Parietal lobe (tissue), 1 donor: ENCODE results near the gene PCDHA10. TPM values are rescaled to one million over a fixed set of nuclear protein-coding genes. Genes with fewer than 3 reads are reported as not detected.

Source experiments
- total RNA-seq: library from RNA; depleted of rRNA; stranded (reverse); fragments of >200 nt; gene quantifications from one replicate; pipeline ENCODE4 v1.2.3, GENCODE V29; 2014

PCDHA10 gene
- total RNA-seq, 1 donor from 2014 or later, result 42.3 TPM

Other genes starting within 250 kb of the PCDHA10 start
- 3.8 TPM for gene CD14, start 222.7 kb upstream of the PCDHA10 start, total RNA-seq
- gene TMCO6, start 216.4 kb upstream of the PCDHA10 start, total RNA-seq, result 18.2 TPM
- gene NDUFA2, start 208.3 kb upstream of the PCDHA10 start, total RNA-seq, result 24.4 TPM
- gene IK, start 208.1 kb upstream of the PCDHA10 start, total RNA-seq, result 94.2 TPM
- gene WDR55, start 191.0 kb upstream of the PCDHA10 start, total RNA-seq, result 16.0 TPM
- 1.3 TPM for gene DND1, start 182.3 kb upstream of the PCDHA10 start, total RNA-seq
- gene HARS1, start 164.5 kb upstream of the PCDHA10 start, total RNA-seq, result 89.5 TPM
- gene HARS2, start 164.4 kb upstream of the PCDHA10 start, total RNA-seq, result 47.9 TPM
- 41.9 TPM for gene ZMAT2, start 155.4 kb upstream of the PCDHA10 start, total RNA-seq
- 9.1 TPM for gene PCDHA1, start 69.8 kb upstream of the PCDHA10 start, total RNA-seq
- 20.3 TPM for gene PCDHA2, start 61.0 kb upstream of the PCDHA10 start, total RNA-seq
- gene PCDHA3, start 54.8 kb upstream of the PCDHA10 start, total RNA-seq, result 32.6 TPM
- 29.7 TPM for gene PCDHA4, start 48.8 kb upstream of the PCDHA10 start, total RNA-seq
- 23.2 TPM for gene PCDHA5, start 34.3 kb upstream of the PCDHA10 start, total RNA-seq
- gene PCDHA6, start 27.9 kb upstream of the PCDHA10 start, total RNA-seq, result 46.3 TPM
- 47.0 TPM for gene PCDHA7, start 21.6 kb upstream of the PCDHA10 start, total RNA-seq
- gene PCDHA8, start 14.7 kb upstream of the PCDHA10 start, total RNA-seq, result 25.7 TPM
- gene PCDHA9, start 7.5 kb upstream of the PCDHA10 start, total RNA-seq, result 42.6 TPM
- 80.4 TPM for gene PCDHA11, start 13.1 kb downstream of the PCDHA10 start, total RNA-seq
- 40.4 TPM for gene PCDHA12, start 19.4 kb downstream of the PCDHA10 start, total RNA-seq
- gene PCDHA13, start 26.2 kb downstream of the PCDHA10 start, total RNA-seq, result 42.3 TPM
- gene PCDHAC1, start 70.4 kb downstream of the PCDHA10 start, total RNA-seq, result 66.4 TPM
- gene PCDHAC2, start 110.6 kb downstream of the PCDHA10 start, total RNA-seq, result 55.1 TPM
- gene PCDHB1, start 195.5 kb downstream of the PCDHA10 start, total RNA-seq, result 0.31 TPM
- gene PCDHB2, start 238.7 kb downstream of the PCDHA10 start, total RNA-seq, result 20.3 TPM
- gene PCDHB3, start 244.6 kb downstream of the PCDHA10 start, total RNA-seq, result 24.7 TPM